SHP77 treated with DMSO at 0.1 percent for 48 hours (cell line): ENCODE data around the gene PHRF1.

Source experiments
- DNase-seq: peaks from one replicate; lab custom pipeline; 2025; lab: John Stamatoyannopoulos, UW

Gene PHRF1

DNA sequence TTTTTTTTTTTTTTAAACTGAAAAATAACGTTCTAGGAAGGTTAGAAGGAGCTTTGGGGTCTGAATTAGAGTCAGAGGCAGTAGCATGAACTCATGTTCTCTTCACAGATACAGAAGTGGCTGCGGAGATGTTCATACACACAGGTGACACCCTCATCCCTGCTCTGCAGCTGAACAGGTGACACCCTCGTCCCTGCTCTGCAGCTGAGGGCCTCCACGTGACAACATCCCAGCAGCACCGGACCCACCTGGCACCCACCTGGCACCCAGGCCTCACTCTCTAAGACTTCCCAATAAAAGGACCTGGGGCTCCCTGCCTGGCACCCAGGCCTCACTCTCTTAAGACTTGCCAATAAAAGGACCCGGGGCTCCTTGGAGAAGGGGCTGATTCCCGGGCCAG, 80.6 kb downstream of the PHRF1 start:
- no peak for DNase-seq

- no peak for DNase-seq
Observed at GRCh38 chr11:657691-658126, 81.4 kb downstream of the PHRF1 start.

DNA sequence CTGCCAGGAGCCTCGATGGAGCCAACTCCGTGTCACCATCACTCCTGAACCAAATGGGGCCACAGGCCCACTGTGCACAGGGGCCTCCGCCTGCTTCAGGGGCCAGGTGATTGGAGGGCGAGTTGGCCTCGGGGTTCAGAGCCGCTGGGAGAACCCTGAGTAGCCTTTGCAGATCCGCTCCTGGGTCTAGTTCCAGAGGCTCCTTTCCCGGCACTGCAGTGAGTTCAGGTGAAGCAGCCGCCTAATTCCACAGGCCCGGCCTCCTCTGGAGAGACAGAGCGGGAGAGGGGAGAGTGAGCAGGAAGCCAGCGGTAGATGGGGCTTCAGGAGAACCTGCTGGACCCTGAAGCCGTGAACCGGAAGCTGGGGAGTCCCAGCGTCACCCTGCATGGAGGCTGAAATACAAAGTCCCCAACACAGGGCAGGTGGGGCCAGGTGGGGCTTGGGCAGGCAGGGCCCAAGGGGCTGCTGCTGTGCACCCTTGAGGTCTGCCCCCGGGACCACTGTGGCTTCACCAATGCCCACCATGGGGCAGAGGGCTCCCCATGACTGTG, 83.3 kb downstream of the PHRF1 start:
- DNase-seq = no peak

GRCh38 chr11:660281-660680, 84.0 kb downstream of the PHRF1 start:
- DNase-seq = no peak

DNA sequence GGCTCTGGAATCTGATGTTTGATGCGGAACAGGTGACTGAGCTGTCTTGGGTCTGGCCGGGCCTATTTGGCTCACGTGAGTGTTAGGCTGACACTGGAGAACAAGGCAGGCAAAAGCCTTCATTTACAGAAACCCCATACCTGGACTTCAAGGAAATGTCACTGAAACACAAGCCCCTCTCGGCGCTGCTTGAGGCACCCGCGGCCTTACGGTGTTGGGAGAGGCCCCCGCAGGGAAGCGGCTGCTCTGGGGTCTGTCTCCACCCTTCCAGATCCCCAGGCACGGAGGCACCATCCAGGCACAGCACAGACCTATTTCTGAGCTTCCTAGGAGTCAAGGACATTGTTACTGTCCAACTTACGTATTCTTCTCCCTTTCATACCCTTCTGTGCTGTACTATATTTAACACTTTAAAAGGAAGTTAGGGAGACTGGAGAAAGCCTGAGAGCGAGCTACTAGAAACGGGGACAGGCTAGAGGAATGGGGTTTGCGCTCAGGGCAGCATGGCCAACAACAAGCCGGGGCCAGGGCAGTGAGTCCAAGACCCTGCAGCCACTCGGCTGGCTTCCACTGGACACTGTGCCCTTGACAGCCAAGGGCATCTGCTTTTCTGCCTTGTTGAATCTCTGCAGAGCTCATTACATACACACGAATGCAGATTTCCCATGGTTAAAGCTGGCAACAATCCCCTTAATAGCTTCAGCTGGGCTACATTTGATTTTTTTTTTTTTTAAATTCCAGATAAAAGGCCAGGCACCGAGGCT, 84.6 kb downstream of the PHRF1 start:
- no peak for DNase-seq
